ENCODE data around the gene ZNHIT3. TPM values are rescaled to one million over a fixed set of nuclear protein-coding genes. Genes with fewer than 3 reads are reported as not detected.
"Not testable (repeated sequence)": the region's sequence is repeated elsewhere in the genome, so short reads cannot be mapped to it uniquely, and the experiment has no call there.

Gene ZNHIT3
- total RNA-seq, 3 donors from 2014 or later, result 19.0 to 33.7 (median 29.3) TPM

DNA sequence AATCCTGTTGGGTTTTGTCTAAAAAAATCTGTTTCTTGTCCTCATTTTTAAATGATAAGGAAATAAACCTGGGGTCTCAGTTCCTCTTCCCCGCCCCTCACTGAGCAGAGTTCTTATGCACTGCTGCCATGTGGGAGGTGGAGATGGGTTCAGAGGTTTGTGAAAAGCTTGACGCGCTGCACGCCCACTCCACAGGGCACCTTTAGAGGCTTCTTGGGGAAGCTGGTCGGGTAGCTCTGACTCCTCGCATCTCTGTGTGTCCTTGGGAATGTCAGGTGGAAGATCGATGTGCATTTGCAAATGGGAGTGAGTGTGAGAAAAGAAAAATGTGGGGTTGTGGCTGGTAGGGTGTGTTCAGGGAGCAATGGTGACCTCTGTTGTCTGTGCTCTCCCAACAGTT is 4.7 kb upstream of the ZNHIT3 start:
- intact Hi-C loops (cut with DNase I; ENCODE audit: low total_unique reads), result no loop called here
- H3K36me3 ChIP-seq, result no peaks in the 10 kb centered on the region
- no peak for TF ChIP-seq POLR2A (IDR thresholded peaks at IDR 0.05)

DNA sequence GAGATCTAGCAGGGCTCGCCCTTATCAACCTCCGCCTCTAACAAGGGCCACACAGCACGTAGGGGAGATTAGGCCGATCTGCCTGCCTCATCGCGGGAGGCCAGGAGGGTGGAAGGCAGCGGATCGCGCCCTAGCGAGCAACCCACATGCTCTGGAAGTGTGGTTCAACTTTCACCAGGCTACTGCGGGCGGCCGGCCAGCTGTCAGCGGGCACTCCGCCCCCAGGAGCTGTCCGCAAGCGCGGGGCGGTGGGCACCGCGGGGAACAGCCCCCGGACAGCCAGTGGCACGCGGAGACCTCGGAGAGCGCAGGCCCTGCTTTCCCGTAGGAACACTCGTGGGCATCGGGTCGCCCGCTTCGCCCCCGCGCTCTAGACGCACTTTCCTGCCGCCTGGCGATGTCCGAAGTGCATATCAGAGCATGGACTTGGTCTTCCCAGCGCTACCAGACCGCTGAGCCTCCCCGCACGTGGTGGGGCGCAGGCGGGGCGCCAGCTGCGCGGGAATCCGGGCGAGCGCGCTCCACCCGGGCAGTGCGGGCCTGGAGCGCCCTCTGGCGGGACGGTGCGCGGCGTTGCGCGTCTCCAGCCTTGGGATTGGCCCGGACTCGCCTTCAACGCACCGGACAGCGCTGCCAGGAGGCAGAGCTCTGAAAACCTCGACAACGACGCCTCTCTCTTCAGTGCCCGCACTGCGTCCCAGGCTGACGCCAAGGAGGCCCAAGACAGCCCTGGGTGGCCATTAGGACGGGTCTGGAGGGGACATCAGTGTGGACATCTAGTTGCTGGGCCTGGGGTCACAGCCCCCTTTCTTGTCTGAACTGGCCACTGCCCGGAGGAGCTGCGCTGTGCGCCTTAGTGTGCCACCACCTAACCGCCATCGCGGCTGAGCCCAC is 3.6 kb upstream of the ZNHIT3 start:
- Histone ChIP-seq H3K27me3 (no peaks in the 10 kb centered on the region), H3K4me1 (peaks cover 3 to 7% of the 10 kb centered on the region in 2 donors), H3K27ac (peak overlapping the region in 1 of 2 donors; percentile 36), H3K36me3 (no peaks in the 10 kb centered on the region), H3K9me3 (no peaks in the 10 kb centered on the region), H3K4me3 (peak overlapping the region; percentile 37 to 71 (median 51))
- intact Hi-C loops (cut with DNase I; ENCODE audit: low total_unique reads), result no loop called here
- DNase-seq (ENCODE audit: low spot score in 2 of 2), result peak; percentile 77 to 87
- TF ChIP-seq POLR2AphosphoS5 (IDR thresholded peaks at IDR 0.05) (peak in 1 of 3 donors; percentile 53), POLR2A (IDR thresholded peaks at IDR 0.05) (no peak)
- TF ChIP-seq, protein P1, sequence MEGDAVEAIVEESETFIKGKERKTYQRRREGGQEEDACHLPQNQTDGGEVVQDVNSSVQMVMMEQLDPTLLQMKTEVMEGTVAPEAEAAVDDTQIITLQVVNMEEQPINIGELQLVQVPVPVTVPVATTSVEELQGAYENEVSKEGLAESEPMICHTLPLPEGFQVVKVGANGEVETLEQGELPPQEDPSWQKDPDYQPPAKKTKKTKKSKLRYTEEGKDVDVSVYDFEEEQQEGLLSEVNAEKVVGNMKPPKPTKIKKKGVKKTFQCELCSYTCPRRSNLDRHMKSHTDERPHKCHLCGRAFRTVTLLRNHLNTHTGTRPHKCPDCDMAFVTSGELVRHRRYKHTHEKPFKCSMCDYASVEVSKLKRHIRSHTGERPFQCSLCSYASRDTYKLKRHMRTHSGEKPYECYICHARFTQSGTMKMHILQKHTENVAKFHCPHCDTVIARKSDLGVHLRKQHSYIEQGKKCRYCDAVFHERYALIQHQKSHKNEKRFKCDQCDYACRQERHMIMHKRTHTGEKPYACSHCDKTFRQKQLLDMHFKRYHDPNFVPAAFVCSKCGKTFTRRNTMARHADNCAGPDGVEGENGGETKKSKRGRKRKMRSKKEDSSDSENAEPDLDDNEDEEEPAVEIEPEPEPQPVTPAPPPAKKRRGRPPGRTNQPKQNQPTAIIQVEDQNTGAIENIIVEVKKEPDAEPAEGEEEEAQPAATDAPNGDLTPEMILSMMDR (IDR thresholded peaks at IDR 0.05), result peak; percentile 32 to 87 (median 59)

More for the DNA sequence above, 4.7 kb upstream of the ZNHIT3 start:
- peaks cover 3 to 7% of the 10 kb centered on the region in 2 donors for H3K4me1 ChIP-seq
- DNase-seq (ENCODE audit: low spot score in 2 of 2), result no peak
- no peak overlapping the region for H3K4me3 ChIP-seq
- no peaks in the 10 kb centered on the region for H3K9me3 ChIP-seq
- no peak overlapping the region for H3K27ac ChIP-seq
- no peaks in the 10 kb centered on the region for H3K27me3 ChIP-seq

DNA sequence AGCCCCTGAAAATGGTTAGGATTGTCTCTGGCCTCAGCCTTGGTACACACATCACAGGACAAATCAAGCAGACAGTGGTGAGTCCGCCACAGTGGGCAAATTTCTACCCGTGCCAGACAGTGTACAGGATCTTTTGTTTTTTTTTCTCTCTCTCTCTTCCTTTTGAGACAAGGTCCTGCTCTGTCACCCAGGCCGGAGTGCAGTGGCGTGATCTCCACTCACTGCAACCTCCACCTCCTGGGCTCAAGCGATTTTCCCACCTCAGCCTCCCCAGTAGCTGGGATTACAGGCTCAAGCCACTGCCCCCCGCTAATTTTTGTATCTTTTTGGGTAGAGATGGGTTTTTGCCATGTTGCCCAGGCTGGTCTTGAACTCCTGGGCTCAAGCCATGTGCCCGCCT is 2.5 kb upstream of the ZNHIT3 start:
- H3K27me3 ChIP-seq; DNase-seq (ENCODE audit: low spot score in 2 of 2); intact Hi-C loops (cut with DNase I; ENCODE audit: low total_unique reads); H3K27ac ChIP-seq; H3K4me1 ChIP-seq; H3K4me3 ChIP-seq; H3K9me3 ChIP-seq; H3K36me3 ChIP-seq: not testable (repeated sequence)

DNA sequence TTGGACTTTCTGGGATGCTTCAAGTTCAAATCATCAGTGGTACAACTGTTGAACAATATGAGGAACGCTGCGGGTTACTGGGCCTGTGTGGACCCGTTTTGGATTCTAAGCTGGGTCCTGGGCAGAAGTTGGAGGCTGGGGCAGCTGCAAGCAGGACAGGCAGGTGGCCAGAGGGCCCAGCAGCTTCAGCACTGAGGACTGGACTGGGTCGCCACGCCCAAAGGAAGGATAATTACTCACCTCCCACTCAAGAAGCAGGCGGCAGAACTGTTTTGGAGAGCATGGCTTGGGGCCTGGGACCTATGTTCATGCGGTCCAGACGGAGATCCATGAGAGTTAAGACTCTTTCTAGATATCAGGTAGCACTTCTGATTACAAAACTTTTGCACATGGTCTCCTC is 1.5 kb upstream of the ZNHIT3 start:
- TF ChIP-seq, protein P1 (IDR thresholded peaks at IDR 0.05), result no peak
- TF ChIP-seq POLR2AphosphoS5 (IDR thresholded peaks at IDR 0.05), result no peak
- no peak for TF ChIP-seq POLR2A (IDR thresholded peaks at IDR 0.05)
- no peak overlapping the region for H3K4me3 ChIP-seq
- no peaks in the 10 kb centered on the region for H3K36me3 ChIP-seq
- DNase-seq (ENCODE audit: low spot score in 2 of 2), result no peak
- H3K27ac ChIP-seq, result no peak overlapping the region
- H3K4me1 ChIP-seq, result peaks cover 3 to 7% of the 10 kb centered on the region in 2 donors
- intact Hi-C loops (cut with DNase I; ENCODE audit: low total_unique reads), result no loop called here
- no peaks in the 10 kb centered on the region for H3K9me3 ChIP-seq
- H3K27me3 ChIP-seq, result no peaks in the 10 kb centered on the region

DNA sequence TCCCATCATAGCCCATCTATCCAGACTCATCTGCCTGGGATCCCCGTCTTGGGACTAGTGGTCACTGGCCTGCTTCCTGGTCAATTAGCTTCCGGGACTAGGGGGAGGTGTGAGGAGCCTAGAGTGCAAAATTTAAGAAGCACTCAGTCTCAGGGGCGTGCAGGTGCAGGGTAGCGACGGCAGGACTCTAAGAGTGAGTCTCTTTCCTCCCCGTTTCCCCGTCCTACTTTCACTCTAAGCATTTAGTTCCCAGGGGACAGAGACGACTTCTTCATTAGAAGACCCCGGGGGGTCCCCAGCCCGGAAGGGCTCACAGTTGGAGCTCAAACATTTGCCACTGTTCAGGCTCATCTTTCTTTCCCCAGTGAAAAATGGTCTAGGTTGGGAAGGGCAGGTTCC is 677 bp upstream of the ZNHIT3 start:
- Histone ChIP-seq H3K4me1 (peaks cover 3 to 7% of the 10 kb centered on the region in 2 donors), H3K36me3 (no peaks in the 10 kb centered on the region), H3K9me3 (no peaks in the 10 kb centered on the region), H3K4me3 (peak overlapping the region; percentile 73 to 100 (median 98)), H3K27ac (peak overlapping the region; percentile 90 to 94), H3K27me3 (no peaks in the 10 kb centered on the region)
- TF ChIP-seq POLR2AphosphoS5 (IDR thresholded peaks at IDR 0.05) (no peak), POLR2A (IDR thresholded peaks at IDR 0.05) (no peak)
- TF ChIP-seq, protein P1 (IDR thresholded peaks at IDR 0.05), result no peak
- DNase-seq (ENCODE audit: low spot score in 2 of 2), result no peak
- intact Hi-C loops (cut with DNase I; ENCODE audit: low total_unique reads), result no loop called here

DNA sequence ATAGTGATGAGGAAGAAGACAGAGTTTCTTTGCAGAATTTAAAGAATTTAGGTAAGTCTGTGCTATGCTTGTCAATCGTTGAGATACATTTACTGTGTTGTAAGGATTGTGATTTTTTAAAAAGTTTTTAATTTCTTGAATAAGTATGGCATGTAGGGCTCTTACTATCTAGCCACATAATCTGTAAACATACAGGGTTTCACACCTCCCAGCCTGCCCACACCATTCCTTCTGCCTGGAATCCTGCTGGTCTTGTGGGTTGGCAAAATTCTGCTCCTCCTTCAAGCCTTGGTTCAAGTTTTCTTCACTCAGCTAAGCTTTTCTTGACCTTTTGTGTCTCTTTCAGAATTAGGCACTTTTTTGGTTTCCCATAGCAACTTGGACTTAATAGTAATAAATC is 7.5 kb downstream of the ZNHIT3 start:
- intact Hi-C loops (cut with DNase I; ENCODE audit: low total_unique reads), result loop anchor here (5.0 kb wide), 1 partner anchor 1108 kb away; no protein-coding TSS in a partner anchor
- H3K36me3 ChIP-seq, result peaks cover 13% of the 10 kb centered on the region
- H3K27ac ChIP-seq, result no peak overlapping the region
- DNase-seq (ENCODE audit: low spot score in 2 of 2), result no peak
- no peak for TF ChIP-seq POLR2AphosphoS5 (IDR thresholded peaks at IDR 0.05)
- TF ChIP-seq POLR2A (IDR thresholded peaks at IDR 0.05), result no peak
- no peaks in the 10 kb centered on the region for H3K9me3 ChIP-seq
- H3K4me1 ChIP-seq, result no peaks in the 10 kb centered on the region
- H3K27me3 ChIP-seq, result no peaks in the 10 kb centered on the region
- H3K4me3 ChIP-seq, result no peak overlapping the region
